NB4 (cell line): ENCODE results near the gene SWT1.

Experiments
- DNase-seq: peaks from one replicate; pipeline ENCODE4 v3.0.0; 2010; ENCODE audit warnings: low read depth
- H3K4me3 ChIP-seq: one replicate; pipeline ENCODE4 v1.5.1; 2011; ENCODE audit warnings: mild to moderate bottlenecking, low read depth, low read length, moderate library complexity
- MYC ChIP-seq: IDR thresholded peaks from 2 replicates; pipeline ENCODE4 v1.6.1; 2011; ENCODE audit warnings: low read depth, low read length
- POLR2A ChIP-seq: IDR thresholded peaks from 2 replicates; pipeline ENCODE4 v1.6.1; 2011; ENCODE audit warnings: mild to moderate bottlenecking; ENCODE audit not compliant: insufficient read length; ENCODE audit errors: extremely low read depth
- TF ChIP-seq, protein P1 (sequence below): IDR thresholded peaks from 2 replicates; pipeline ENCODE4 v1.6.1; 2011; ENCODE audit warnings: low read depth, low read length
- TF ChIP-seq, protein P2 (sequence below): IDR thresholded peaks from one replicate; pipeline ENCODE4 v1.5.1; 2012; ENCODE audit warnings: low read depth, low read length

The SWT1 gene

DNA sequence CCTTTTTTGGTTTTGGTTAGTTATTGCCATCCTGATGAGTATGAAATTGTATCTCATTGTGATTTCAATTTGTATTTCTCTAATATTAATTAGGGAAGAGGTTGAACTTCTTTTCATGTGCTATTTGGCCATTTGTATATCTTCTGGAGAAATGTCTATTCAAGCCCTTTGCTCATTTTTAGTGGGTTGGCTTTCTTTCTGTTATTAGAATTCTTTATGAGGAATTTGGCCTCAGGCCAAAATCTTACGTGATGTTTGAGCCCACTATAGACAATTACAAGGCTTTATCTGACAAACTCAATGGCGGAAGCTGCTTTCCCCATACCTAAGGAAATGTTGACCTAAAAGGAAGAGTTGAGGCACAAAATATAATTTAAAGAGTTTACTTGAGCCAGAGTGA lies 127.1 kb downstream of the SWT1 start:
- no peak overlapping the region for H3K4me3 ChIP-seq
- no peak for TF ChIP-seq MYC
- no peak for TF ChIP-seq POLR2A
- TF ChIP-seq, protein P1, sequence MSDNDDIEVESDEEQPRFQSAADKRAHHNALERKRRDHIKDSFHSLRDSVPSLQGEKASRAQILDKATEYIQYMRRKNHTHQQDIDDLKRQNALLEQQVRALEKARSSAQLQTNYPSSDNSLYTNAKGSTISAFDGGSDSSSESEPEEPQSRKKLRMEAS, result no peak
- TF ChIP-seq, protein P2, sequence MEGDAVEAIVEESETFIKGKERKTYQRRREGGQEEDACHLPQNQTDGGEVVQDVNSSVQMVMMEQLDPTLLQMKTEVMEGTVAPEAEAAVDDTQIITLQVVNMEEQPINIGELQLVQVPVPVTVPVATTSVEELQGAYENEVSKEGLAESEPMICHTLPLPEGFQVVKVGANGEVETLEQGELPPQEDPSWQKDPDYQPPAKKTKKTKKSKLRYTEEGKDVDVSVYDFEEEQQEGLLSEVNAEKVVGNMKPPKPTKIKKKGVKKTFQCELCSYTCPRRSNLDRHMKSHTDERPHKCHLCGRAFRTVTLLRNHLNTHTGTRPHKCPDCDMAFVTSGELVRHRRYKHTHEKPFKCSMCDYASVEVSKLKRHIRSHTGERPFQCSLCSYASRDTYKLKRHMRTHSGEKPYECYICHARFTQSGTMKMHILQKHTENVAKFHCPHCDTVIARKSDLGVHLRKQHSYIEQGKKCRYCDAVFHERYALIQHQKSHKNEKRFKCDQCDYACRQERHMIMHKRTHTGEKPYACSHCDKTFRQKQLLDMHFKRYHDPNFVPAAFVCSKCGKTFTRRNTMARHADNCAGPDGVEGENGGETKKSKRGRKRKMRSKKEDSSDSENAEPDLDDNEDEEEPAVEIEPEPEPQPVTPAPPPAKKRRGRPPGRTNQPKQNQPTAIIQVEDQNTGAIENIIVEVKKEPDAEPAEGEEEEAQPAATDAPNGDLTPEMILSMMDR, result no peak
- no peak for DNase-seq

DNA sequence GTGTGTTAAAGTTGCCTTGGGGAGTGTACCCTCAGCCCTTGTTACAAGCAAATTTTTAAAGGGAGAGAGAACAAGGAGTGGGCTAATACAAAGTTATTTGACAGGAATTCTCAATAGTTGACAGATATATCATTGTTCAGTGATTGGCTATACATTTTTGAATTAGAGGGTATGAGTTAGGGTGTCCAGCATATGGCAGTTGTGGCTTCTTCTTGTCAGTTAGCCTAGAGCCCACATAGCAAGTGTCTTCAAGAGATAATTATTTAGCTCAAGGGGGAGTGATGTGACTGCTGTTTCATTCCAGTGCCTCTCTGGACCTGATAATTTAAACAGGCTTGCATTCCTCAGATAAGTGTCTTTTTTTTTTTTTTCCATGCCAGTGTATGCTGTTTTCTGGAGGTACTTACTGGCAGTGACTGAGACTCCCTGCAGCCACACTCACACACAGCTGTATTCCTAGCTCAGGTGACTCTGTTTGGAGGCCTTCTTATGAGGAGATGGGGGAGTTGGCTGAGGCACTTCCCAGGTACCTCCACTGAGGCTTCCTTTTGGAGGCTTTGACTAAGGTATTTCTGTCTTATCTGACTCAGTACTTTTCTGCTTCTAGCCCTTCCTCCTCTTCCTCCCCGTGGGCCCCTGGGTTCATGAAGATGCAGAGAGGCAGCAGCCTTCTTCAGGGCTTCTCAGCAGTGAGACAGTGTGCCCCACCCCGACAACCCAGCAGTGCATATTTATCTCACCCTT lies 127.7 kb downstream of the SWT1 start:
- TF ChIP-seq MYC, result no peak
- TF ChIP-seq, protein P1, result no peak
- TF ChIP-seq, protein P2, result no peak
- TF ChIP-seq POLR2A, result no peak
- DNase-seq, result no peak
- no peak overlapping the region for H3K4me3 ChIP-seq

DNA sequence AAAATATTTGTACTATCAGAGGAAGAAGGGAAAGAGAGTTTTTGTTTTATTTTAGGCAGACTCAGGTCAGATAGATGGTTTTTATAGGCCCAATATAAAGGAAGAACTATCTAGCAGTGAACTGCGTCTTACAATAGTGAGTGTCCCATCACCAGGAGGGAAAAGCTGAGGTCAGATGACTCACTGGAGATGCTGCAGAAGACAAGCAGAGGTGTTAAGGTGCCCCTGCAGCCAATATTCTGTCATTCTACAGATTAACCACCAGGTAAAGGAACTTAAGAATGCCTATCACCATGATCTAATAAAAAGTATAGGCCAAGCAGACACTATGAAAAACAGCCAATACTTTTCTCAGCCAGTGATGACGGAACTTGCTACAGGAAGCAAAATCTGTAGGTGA lies 130.5 kb downstream of the SWT1 start:
- DNase-seq, result no peak
- H3K4me3 ChIP-seq, result no peak overlapping the region
- TF ChIP-seq, protein P1, result no peak
- TF ChIP-seq, protein P2, result no peak
- TF ChIP-seq MYC, result no peak
- TF ChIP-seq POLR2A, result no peak

DNA sequence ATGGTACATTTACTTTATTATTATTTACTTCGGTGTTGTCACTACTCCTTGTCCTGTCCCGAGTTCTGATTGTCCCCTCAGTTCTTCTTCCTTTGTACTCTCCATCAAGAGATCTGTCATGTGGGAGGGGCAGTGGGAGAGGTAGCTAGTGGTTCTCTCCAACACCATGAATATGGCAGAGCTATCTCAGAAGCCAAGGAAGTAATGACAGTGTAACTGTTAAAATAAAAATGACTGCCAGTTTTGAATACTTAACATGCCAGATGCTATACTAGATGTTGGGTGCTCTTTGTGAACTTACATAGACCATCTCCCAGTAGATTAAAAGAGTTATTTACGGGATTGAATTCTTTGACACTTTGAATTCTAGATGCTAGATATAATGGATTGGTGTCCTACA lies 131.5 kb downstream of the SWT1 start:
- no peak for DNase-seq
- no peak for TF ChIP-seq MYC
- TF ChIP-seq, protein P2, result no peak
- TF ChIP-seq POLR2A, result no peak
- TF ChIP-seq, protein P1, result no peak
- no peak overlapping the region for H3K4me3 ChIP-seq

DNA sequence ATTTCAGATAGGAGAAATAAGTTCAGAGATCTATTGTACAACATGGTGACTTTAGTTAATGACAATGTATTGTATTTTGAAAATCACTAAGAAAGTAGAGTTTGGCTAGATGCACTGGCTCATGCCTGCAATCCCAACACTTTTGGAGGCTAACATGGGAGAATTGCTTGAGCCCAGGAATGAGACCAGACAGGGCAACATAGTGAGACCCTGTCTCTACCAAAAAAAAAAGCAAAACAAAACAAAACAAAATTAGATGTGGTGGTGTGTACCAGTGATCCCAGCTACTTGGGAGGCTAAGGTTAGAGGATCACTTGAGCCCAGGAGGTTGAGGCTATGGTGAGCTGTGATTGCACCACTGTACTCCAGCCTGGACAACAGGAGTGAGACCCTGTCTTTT lies 132.9 kb downstream of the SWT1 start:
- DNase-seq, result no peak
- TF ChIP-seq, protein P1, result no peak
- TF ChIP-seq, protein P2, result no peak
- TF ChIP-seq POLR2A (no peak), MYC (no peak)
- no peak overlapping the region for H3K4me3 ChIP-seq
